PFSK-1 (cell line): ENCODE data around the gene PRKCG.

Experiments
- FOXP2 ChIP-seq: optimal IDR thresholded peaks from 2 replicates; pipeline ENCODE3; 2011; ENCODE audit warnings: borderline replicate concordance, control low read depth, inconsistent platforms; ENCODE audit not compliant: insufficient read depth; ENCODE audit errors: extremely low read length, extremely low read depth
- POLR2AphosphoS5 ChIP-seq: IDR thresholded peaks from 2 replicates; pipeline ENCODE4 v1.6.1; 2012; ENCODE audit warnings: low read depth, mild to moderate bottlenecking, control low read depth, low read length, moderate library complexity
- REST ChIP-seq, 2 experiments: IDR thresholded peaks; 2 replicates each; pipeline versions ENCODE4 v1.6.1 to v1.8.0; 2011 to 2012; ENCODE audit warnings: low read depth in 2 of 2, low read length in 2 of 2, control low read depth in 1 of 2, inconsistent platforms in 1 of 2, mild to moderate bottlenecking in 1 of 2, moderate library complexity in 1 of 2; ENCODE audit not compliant: insufficient read depth in 1 of 2
- SIN3A ChIP-seq: IDR thresholded peaks from 2 replicates; pipeline ENCODE4 v1.6.1; 2012; ENCODE audit warnings: mild to moderate bottlenecking, low read length, moderate library complexity, borderline replicate concordance; ENCODE audit not compliant: insufficient read depth
- TAF1 ChIP-seq: IDR thresholded peaks from 2 replicates; pipeline ENCODE4 v1.6.1; 2012; ENCODE audit warnings: low read length, control low read depth, borderline replicate concordance; ENCODE audit not compliant: insufficient read depth

GRCh38 chr19:53873773-53874605, 8.0 kb upstream of the PRKCG start:
- no peak for TF ChIP-seq REST (IDR thresholded peaks at IDR 0.05; ENCODE audit: insufficient read depth in 1 of 2, low read depth in 2 of 2, low read length in 2 of 2)
- no peak for TF ChIP-seq POLR2AphosphoS5
- TF ChIP-seq SIN3A, result no peak
- no peak for TF ChIP-seq TAF1
- TF ChIP-seq FOXP2, result no peak
